WTC11 (cell line): ENCODE measurements around the gene MPND.

Experiments
- CTCF ChIP-seq: fragments of 200-600 bp; IDR thresholded peaks from 2 replicates; pipeline ENCODE4 v1.8.0; 2022; ENCODE audit warnings: antibody characterized with exemption
- ZNF416 ChIP-seq: fragments of 250-450 bp; sonication (Bioruptor Pico); IDR thresholded peaks from 2 replicates; pipeline ENCODE4 v1.9.0; 2021; ENCODE audit warnings: mild to moderate bottlenecking, inconsistent platforms

- TF ChIP-seq CTCF (no peak), ZNF416 (no peak)
Measured at GRCh38 chr19:4371247-4372164, 28.1 kb downstream of the MPND start.
